ENCODE data around the gene PAN3.

- TF ChIP-seq OSR1 (CRISPR knock-in tag; IDR thresholded peaks at IDR 0.05) (no peak), ARNTL (CRISPR knock-in tag; IDR thresholded peaks at IDR 0.05; ENCODE audit: borderline replicate concordance, low read depth) (no peak), ZNF70 (CRISPR knock-in tag; IDR thresholded peaks at IDR 0.05) (no peak), BACH2 (CRISPR knock-in tag; IDR thresholded peaks at IDR 0.05; ENCODE audit: borderline replicate concordance) (no peak), ZFP3 (CRISPR knock-in tag; IDR thresholded peaks at IDR 0.05) (no peak), TOX (CRISPR knock-in tag; IDR thresholded peaks at IDR 0.05; ENCODE audit: borderline replicate concordance) (no peak), ISL1 (CRISPR knock-in tag; IDR thresholded peaks at IDR 0.05) (no peak), RARB (CRISPR knock-in tag; IDR thresholded peaks at IDR 0.05) (no peak), ZNF8 (CRISPR knock-in tag; IDR thresholded peaks at IDR 0.05) (no peak)
Observed at GRCh38 chr13:28163587-28163986, 25.2 kb downstream of the PAN3 start.

Data from SK-N-SH treated with all-trans-retinoic acid at 6 μM for 48 hours (cell line).